Caco-2 (cell line): ENCODE results near the gene RPS27A. TPM values are rescaled to one million over a fixed set of nuclear protein-coding genes. Genes with fewer than 3 reads are reported as not detected.

ENCODE experiments used
- BruUV-seq: library from RNA; stranded (reverse); fragments of 400-500 nt; replicated peaks from 2 replicates; lab custom pipeline; 2021; lab: Mats Ljungman, UMichigan
- CTCF ChIA-PET: fragments of 300-600 bp; sonication (Branson Sonifier 250); formaldehyde crosslinking; loops from one replicate; lab custom pipeline; 2022; ENCODE audit warnings: antibody characterized with exemption; lab: Charles Lee
- POLR2A ChIA-PET: fragments of 300-600 bp; sonication (Branson Sonifier 250); formaldehyde crosslinking; loops from one replicate; lab custom pipeline; 2022; ENCODE audit warnings: antibody characterized with exemption; lab: Charles Lee
- DNase-seq, 2 experiments: peaks; one replicate each; pipeline versions ENCODE4 v3.0.0 to v3.0.0-alpha.2; 2020 to 2022
- H3K27me3 ChIP-seq: replicated peaks from 2 replicates; pipeline ENCODE4 v1.6.0; 2011; ENCODE audit warnings: low read length; ENCODE audit not compliant: control insufficient read depth, insufficient read depth
- H3K36me3 ChIP-seq: 2 replicates; pipeline ENCODE4 v1.5.1; 2011; ENCODE audit warnings: low read length; ENCODE audit not compliant: control insufficient read depth, insufficient read depth
- H3K4me1 ChIP-seq: fragments of 250-450 bp; sonication (Bioruptor Pico); 2 replicates; pipeline ENCODE4 v1.5.1; 2020; ENCODE audit warnings: mild to moderate bottlenecking
- H3K4me3 ChIP-seq: 2 replicates; pipeline ENCODE4 v1.5.1; 2011; ENCODE audit warnings: low read depth, mild to moderate bottlenecking, control low read depth, low read length
- H3K9me3 ChIP-seq: fragments of 250-450 bp; sonication (Bioruptor Pico); 2 replicates; pipeline ENCODE4 v1.5.1; 2020; ENCODE audit warnings: mild to moderate bottlenecking, moderate library complexity
- H3K27ac Mint-ChIP-seq: one replicate; pipeline ENCODE4 v1.8.0; 2022; ENCODE audit warnings: mixed read lengths; ENCODE audit not compliant: unreplicated experiment
- H3K27me3 Mint-ChIP-seq: one replicate; pipeline ENCODE4 v1.8.0; 2022; ENCODE audit warnings: mixed read lengths; ENCODE audit not compliant: insufficient read depth, unreplicated experiment
- H3K36me3 Mint-ChIP-seq: one replicate; pipeline ENCODE4 v1.8.0; 2022; ENCODE audit warnings: mild to moderate bottlenecking, mixed read lengths; ENCODE audit not compliant: insufficient read depth, unreplicated experiment
- H3K4me1 Mint-ChIP-seq: one replicate; pipeline ENCODE4 v1.8.0; 2022; ENCODE audit warnings: low read depth, mixed read lengths; ENCODE audit not compliant: unreplicated experiment
- H3K4me3 Mint-ChIP-seq: one replicate; pipeline ENCODE4 v1.8.0; 2022; ENCODE audit warnings: mild to moderate bottlenecking, moderate library complexity, mixed read lengths; ENCODE audit not compliant: unreplicated experiment
- H3K9me3 Mint-ChIP-seq: one replicate; pipeline ENCODE4 v1.8.0; 2022; ENCODE audit warnings: mixed read lengths; ENCODE audit not compliant: unreplicated experiment
- intact Hi-C: fragments of 100-400 bp; cut with micrococcal nuclease; formaldehyde crosslinking; loops from one replicate; pipeline ENCODE4 v1.10.0; 2022; ENCODE audit not compliant: unreplicated experiment
- total RNA-seq: library from RNA; stranded (reverse); gene quantifications from 2 replicates; pipeline ENCODE4 v1.2.3, GENCODE V29; 2022
- TF ChIP-seq, protein P1 (sequence below), 2 experiments: fragments of 200-600 bp in 1 of 2; IDR thresholded peaks; 1 replicate in 1 of 2; 2 replicates in 1 of 2; pipeline versions ENCODE4 v1.5.1 to v1.8.0; 2011 to 2022; ENCODE audit warnings: antibody characterized with exemption in 1 of 2, control low read depth in 1 of 2, inconsistent platforms in 1 of 2, low read depth in 1 of 2, low read length in 1 of 2, mild to moderate bottlenecking in 1 of 2, moderate library complexity in 1 of 2; ENCODE audit not compliant: insufficient read depth in 1 of 2, severe bottlenecking in 1 of 2, unreplicated experiment in 1 of 2

The RPS27A gene
- total RNA-seq, 1 experiment from 2014 or later, result 1,305 TPM

DNA sequence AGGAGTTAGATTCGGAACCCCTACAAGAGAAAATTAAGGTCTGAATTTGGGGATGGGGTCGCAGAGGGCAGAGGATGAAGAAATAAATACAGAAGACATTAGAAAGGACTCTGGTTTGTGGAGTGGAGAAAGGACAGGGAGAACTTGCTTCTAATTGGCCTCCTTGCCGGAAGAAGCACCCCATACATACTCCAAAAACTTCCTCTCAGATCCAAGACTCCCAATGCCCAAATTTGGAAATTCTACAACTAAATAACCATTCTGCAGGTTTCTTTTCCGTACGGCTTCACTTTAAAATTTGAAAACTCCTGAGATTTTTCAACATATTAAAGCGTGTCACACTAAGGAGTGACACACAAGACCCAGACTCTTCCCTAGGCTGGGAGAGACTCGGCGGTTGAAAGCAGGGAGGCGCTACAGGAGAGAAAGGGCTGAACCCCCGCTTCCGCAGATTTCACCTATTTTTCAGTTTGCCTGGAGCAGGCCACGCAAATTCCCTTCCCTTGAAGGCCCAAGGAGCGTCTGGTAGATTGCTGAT is 873 bp upstream of the RPS27A start:
- intact Hi-C loops, result loop anchor here (1.0 to 10.0 kb wide), 5 partner anchors 38 to 386 kb away; partner anchors contain the start of genes MTIF2, PPP4R3B and RTN4
- peaks cover 58% of the 10 kb centered on the region for H3K36me3 Mint-ChIP-seq
- Histone ChIP-seq H3K27me3 (no peaks in the 10 kb centered on the region), H3K4me1 (peaks cover 37% of the 10 kb centered on the region), H3K9me3 (no peaks in the 10 kb centered on the region), H3K36me3 (peaks cover 7% of the 10 kb centered on the region; the same call in 1 of the 2 replicates), H3K4me3 (peak overlapping the region; percentile 96)
- DNase-seq, result no peak
- H3K4me3 Mint-ChIP-seq, result peak overlapping the region; percentile 85
- ChIA-PET CTCF (no interaction called here), POLR2A (no interaction called here)
- TF ChIP-seq, protein P1, sequence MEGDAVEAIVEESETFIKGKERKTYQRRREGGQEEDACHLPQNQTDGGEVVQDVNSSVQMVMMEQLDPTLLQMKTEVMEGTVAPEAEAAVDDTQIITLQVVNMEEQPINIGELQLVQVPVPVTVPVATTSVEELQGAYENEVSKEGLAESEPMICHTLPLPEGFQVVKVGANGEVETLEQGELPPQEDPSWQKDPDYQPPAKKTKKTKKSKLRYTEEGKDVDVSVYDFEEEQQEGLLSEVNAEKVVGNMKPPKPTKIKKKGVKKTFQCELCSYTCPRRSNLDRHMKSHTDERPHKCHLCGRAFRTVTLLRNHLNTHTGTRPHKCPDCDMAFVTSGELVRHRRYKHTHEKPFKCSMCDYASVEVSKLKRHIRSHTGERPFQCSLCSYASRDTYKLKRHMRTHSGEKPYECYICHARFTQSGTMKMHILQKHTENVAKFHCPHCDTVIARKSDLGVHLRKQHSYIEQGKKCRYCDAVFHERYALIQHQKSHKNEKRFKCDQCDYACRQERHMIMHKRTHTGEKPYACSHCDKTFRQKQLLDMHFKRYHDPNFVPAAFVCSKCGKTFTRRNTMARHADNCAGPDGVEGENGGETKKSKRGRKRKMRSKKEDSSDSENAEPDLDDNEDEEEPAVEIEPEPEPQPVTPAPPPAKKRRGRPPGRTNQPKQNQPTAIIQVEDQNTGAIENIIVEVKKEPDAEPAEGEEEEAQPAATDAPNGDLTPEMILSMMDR (IDR thresholded peaks at IDR 0.05; ENCODE audit: insufficient read depth in 1 of 2, low read depth in 1 of 2, low read length in 1 of 2, severe bottlenecking in 1 of 2, unreplicated experiment in 1 of 2), result no peak
- peaks cover 36% of the 10 kb centered on the region for H3K4me1 Mint-ChIP-seq
- H3K27me3 Mint-ChIP-seq, result no peaks in the 10 kb centered on the region
- H3K9me3 Mint-ChIP-seq, result no peaks in the 10 kb centered on the region
- TSS peak; percentile 68 for BruUV-seq
- peak overlapping the region; percentile 94 for H3K27ac Mint-ChIP-seq

DNA sequence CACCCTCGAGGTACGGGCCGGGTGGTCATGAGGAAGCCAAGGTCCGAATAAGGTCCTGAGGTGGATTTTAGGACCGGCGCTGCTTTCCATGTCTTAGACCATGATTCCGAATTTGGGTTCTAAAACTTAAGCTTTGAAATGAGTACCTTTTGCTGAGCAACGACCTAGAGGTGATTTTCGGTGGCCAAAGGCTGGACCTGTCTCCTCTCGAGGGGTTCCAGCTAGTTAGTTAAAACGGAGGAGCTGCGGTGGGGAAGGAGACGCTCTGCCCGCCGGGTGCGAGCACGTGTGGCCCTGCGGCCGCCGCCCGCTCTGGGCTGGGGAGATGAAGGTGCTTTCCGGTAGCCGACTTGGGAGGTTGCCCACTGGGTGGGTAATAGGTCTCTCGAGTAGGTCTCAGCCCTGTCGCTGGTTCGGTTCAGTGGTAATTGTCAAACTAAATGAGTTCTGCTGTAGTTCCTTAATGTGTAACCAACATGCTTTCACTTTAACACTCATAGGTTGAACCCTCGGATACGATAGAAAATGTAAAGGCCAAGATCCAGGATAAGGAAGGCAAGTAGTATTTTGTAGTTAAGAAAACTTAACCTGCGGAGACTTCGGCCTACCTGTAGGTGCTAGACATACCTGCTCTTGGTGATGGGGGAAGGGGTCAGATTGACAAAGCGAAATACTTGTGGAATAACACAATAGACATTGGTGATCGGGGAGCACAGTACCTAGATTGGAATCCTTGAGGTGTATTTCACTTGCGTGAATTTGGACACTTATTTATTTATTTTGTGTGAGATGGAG is 572 bp downstream of the RPS27A start:
- Histone ChIP-seq H3K4me3 (peak overlapping the region; percentile 96), H3K4me1 (peaks cover 35% of the 10 kb centered on the region), H3K27me3 (no peaks in the 10 kb centered on the region), H3K36me3 (peaks cover 7% of the 10 kb centered on the region; the same call in 1 of the 2 replicates), H3K9me3 (no peaks in the 10 kb centered on the region)
- H3K9me3 Mint-ChIP-seq, result no peaks in the 10 kb centered on the region
- TF ChIP-seq, protein P1 (IDR thresholded peaks at IDR 0.05; ENCODE audit: insufficient read depth in 1 of 2, low read depth in 1 of 2, low read length in 1 of 2, severe bottlenecking in 1 of 2, unreplicated experiment in 1 of 2), result no peak
- H3K36me3 Mint-ChIP-seq, result peaks cover 65% of the 10 kb centered on the region
- peaks cover 31% of the 10 kb centered on the region for H3K4me1 Mint-ChIP-seq
- TSS peak; percentile 62 for BruUV-seq
- peak overlapping the region; percentile 94 for H3K27ac Mint-ChIP-seq
- CTCF ChIA-PET, result no interaction called here
- no peaks in the 10 kb centered on the region for H3K27me3 Mint-ChIP-seq
- intact Hi-C loops, result loop anchor here (1.0 to 10.0 kb wide), 5 partner anchors 36 to 384 kb away; partner anchors contain the start of genes MTIF2, PPP4R3B and RTN4
- POLR2A ChIA-PET, result interaction anchor here (0.7 to 1.3 kb wide), 4 partner anchors 51 to 286 kb away, joined by 3 to 9 read pairs (median 6); partner anchors contain the start of genes CFAP36 and RTN4
- peak in 1 of 2 experiments; percentile 41 for DNase-seq
- H3K4me3 Mint-ChIP-seq, result peak overlapping the region; percentile 85

DNA sequence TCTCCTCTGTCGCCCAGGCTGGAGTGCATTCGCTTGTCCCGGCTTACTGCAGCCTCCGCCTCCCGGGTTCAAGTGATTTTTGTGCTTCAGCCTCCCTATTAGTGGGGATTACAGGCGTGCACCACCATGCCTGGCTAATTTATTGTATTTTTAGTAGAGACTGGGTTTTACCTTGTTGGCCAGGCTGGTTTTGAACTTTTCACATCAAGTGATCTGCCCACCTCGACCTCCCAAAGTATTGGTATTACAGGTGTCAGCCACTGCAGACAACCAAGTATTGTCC is 1.1 kb downstream of the RPS27A start:
- ChIA-PET CTCF (no interaction called here), POLR2A (no interaction called here)
- H3K36me3 ChIP-seq, result peaks cover 7% of the 10 kb centered on the region; the same call in 1 of the 2 replicates
- Mint-ChIP-seq H3K9me3 (no peaks in the 10 kb centered on the region), H3K27me3 (no peaks in the 10 kb centered on the region), H3K36me3 (peaks cover 68% of the 10 kb centered on the region), H3K27ac (peak overlapping the region; percentile 94), H3K4me1 (peaks cover 27% of the 10 kb centered on the region), H3K4me3 (peak overlapping the region; percentile 85)
- H3K4me3 ChIP-seq, result peak overlapping the region; percentile 96
- no peaks in the 10 kb centered on the region for H3K9me3 ChIP-seq
- peaks cover 30% of the 10 kb centered on the region for H3K4me1 ChIP-seq
- H3K27me3 ChIP-seq, result no peaks in the 10 kb centered on the region
- no TSS peak for BruUV-seq
- TF ChIP-seq, protein P1 (IDR thresholded peaks at IDR 0.05; ENCODE audit: insufficient read depth in 1 of 2, low read depth in 1 of 2, low read length in 1 of 2, severe bottlenecking in 1 of 2, unreplicated experiment in 1 of 2), result no peak
- intact Hi-C loops, result loop anchor here (2.0 to 10.0 kb wide), 4 partner anchors 49 to 384 kb away; partner anchors contain the start of genes PPP4R3B and RTN4
- DNase-seq, result no peak
